Vagina (tissue), 2 donors: Measurements from ENCODE around the gene POTEB3.
"Not testable (repeated sequence)": the region's sequence is repeated elsewhere in the genome, so short reads cannot be mapped to it uniquely, and the experiment has no call there.

Source experiments
- CTCF ChIP-seq, 3 experiments: fragments of 450-650 bp in 2 of 3; fragments of 200-600 bp in 1 of 3; sonication (generic) in 1 of 3; IDR thresholded peaks; one replicate each; pipeline ENCODE4 v1.5.1; 2017 to 2019; ENCODE audit warnings: antibody characterized with exemption in 3 of 3, mild to moderate bottlenecking in 2 of 3, moderate library complexity in 2 of 3
- POLR2A ChIP-seq, 2 donors: fragments of 450-650 bp; IDR thresholded peaks; one replicate each; pipeline ENCODE4 v1.6.1; 2017; ENCODE audit warnings: antibody characterized with exemption in 2 of 2, mild to moderate bottlenecking in 2 of 2, moderate library complexity in 2 of 2

- TF ChIP-seq CTCF, POLR2A (IDR thresholded peaks at IDR 0.05): not testable (repeated sequence)
Measured at GRCh38 chr15:21369177-21369576, 71.1 kb downstream of the POTEB3 start.
